K562 (cell line): ENCODE data around the gene UQCC2. TPM values are rescaled to one million over a fixed set of nuclear protein-coding genes. Genes with fewer than 3 reads are reported as not detected.

Experiments
- PURB ChIP-seq: sonication (generic); formaldehyde crosslinking; IDR thresholded peaks from 2 replicates; pipeline ENCODE4 v1.9.0; 2021; ENCODE audit warnings: low read depth, mild to moderate bottlenecking, missing genetic modification reagents
- polyA plus RNA-seq, 8 experiments: library from polyadenylated mRNA; depleted of rRNA in 4 of 8; stranded (reverse) in 5 of 8; unstranded in 3 of 8; fragments of >200 nt; fragmentation: Nextera tagmentation in 2 of 8; fragmentation: Illumina TruSeq in 1 of 8; extraction: Ambion mirVana in 2 of 8; extraction: Trizol in 1 of 8; gene quantifications; 2 replicates each; pipeline versions ENCODE4 v1.2.1 to v1.2.3, GENCODE V29; 2011 to 2014; ENCODE audit warnings: inconsistent platforms in 1 of 8, missing spikeins in 1 of 8
- total RNA-seq, 7 experiments: library from RNA; depleted of rRNA in 6 of 7; stranded (reverse); fragments of >200 nt in 6 of 7; fragmentation: Illumina TruSeq in 2 of 7; extraction: Trizol in 2 of 7; gene quantifications; 2 replicates each; pipeline versions ENCODE4 v1.2.1 to v1.2.3, GENCODE V29; 2011 to 2021; ENCODE audit warnings: low replicate concordance in 1 of 7
- TF ChIP-seq, protein P1 (sequence below), 3 experiments: IDR thresholded peaks in 2 of 3; conservative IDR thresholded peaks in 1 of 3; 2 replicates each; pipeline ENCODE4 v1.5.1; 2011 to 2012; ENCODE audit warnings: low read length in 3 of 3, mild to moderate bottlenecking in 3 of 3, control low read depth in 2 of 3, improper control_type of control experiment in 1 of 3, inconsistent platforms in 1 of 3, low read depth in 1 of 3, mixed read lengths in 1 of 3, moderate library complexity in 1 of 3; ENCODE audit not compliant: insufficient read depth in 2 of 3
- TF ChIP-seq, protein P2 (sequence below): fragments of 450-650 bp; formaldehyde crosslinking; IDR thresholded peaks from 2 replicates; pipeline ENCODE4 v1.4.0; 2020; ENCODE audit warnings: mild to moderate bottlenecking, mixed read lengths
- TF ChIP-seq, protein P3 (sequence below): IDR thresholded peaks from 2 replicates; pipeline ENCODE4 v1.6.1; 2011; ENCODE audit warnings: borderline replicate concordance, low read depth, mild to moderate bottlenecking, moderate library complexity, low read length; ENCODE audit not compliant: insufficient read depth, poor library complexity, severe bottlenecking

UQCC2 gene
- total and polyA plus RNA-seq, 9 of the 15 experiments (the other 6 are each of a cell fraction or from before 2014, with no cell fraction given) = 58.5 to 927 (median 158) TPM

DNA sequence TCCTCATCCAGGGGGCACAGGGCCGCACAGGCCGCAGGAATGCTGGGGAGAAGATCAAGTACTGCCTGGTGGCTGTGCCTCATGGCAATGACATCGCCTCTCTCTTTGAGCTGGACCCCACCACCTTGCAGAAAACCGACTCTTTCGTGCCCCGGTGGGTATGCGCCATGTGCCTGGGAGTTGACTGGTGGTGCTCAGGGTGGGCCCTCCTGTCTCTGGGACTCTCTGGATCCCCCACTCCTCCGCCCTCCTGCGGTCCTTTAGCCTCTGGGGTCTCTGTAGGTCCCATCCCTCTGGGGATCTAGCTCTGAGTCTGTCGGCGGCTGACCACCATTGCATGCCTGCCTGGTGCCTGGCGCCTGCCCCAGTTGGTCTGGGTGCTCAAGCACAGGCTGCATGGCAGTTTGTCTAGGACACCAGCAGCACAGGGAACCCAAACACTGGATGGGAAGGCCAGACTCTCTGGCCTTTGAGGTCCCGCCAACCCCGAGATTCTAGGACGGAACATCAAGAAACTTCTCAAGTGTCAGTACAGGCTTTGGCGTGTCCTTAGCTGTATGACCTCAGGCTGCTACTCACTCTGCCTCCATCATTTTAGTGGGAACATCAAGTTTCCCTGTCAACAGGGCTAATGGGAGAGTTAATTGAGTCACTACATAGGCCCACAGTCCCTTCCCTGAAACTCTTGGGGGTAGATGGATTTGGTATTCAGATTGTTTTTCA is 47.6 kb downstream of the UQCC2 start (continued):
- no peak for TF ChIP-seq PURB
- TF ChIP-seq, protein P1, sequence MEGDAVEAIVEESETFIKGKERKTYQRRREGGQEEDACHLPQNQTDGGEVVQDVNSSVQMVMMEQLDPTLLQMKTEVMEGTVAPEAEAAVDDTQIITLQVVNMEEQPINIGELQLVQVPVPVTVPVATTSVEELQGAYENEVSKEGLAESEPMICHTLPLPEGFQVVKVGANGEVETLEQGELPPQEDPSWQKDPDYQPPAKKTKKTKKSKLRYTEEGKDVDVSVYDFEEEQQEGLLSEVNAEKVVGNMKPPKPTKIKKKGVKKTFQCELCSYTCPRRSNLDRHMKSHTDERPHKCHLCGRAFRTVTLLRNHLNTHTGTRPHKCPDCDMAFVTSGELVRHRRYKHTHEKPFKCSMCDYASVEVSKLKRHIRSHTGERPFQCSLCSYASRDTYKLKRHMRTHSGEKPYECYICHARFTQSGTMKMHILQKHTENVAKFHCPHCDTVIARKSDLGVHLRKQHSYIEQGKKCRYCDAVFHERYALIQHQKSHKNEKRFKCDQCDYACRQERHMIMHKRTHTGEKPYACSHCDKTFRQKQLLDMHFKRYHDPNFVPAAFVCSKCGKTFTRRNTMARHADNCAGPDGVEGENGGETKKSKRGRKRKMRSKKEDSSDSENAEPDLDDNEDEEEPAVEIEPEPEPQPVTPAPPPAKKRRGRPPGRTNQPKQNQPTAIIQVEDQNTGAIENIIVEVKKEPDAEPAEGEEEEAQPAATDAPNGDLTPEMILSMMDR (IDR thresholded peaks at IDR 0.05 in 2 of 3, conservative IDR thresholded peaks at IDR 0.05 in 1 of 3; ENCODE audit: insufficient read depth in 2 of 3, low read depth in 1 of 3, low read length in 3 of 3) = no peak
- TF ChIP-seq, protein P2, sequence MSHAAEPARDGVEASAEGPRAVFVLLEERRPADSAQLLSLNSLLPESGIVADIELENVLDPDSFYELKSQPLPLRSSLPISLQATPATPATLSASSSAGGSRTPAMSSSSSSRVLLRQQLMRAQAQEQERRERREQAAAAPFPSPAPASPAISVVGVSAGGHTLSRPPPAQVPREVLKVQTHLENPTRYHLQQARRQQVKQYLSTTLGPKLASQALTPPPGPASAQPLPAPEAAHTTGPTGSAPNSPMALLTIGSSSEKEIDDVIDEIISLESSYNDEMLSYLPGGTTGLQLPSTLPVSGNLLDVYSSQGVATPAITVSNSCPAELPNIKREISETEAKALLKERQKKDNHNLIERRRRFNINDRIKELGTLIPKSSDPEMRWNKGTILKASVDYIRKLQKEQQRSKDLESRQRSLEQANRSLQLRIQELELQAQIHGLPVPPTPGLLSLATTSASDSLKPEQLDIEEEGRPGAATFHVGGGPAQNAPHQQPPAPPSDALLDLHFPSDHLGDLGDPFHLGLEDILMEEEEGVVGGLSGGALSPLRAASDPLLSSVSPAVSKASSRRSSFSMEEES (CRISPR knock-in tag) = no peak
- TF ChIP-seq, protein P3, sequence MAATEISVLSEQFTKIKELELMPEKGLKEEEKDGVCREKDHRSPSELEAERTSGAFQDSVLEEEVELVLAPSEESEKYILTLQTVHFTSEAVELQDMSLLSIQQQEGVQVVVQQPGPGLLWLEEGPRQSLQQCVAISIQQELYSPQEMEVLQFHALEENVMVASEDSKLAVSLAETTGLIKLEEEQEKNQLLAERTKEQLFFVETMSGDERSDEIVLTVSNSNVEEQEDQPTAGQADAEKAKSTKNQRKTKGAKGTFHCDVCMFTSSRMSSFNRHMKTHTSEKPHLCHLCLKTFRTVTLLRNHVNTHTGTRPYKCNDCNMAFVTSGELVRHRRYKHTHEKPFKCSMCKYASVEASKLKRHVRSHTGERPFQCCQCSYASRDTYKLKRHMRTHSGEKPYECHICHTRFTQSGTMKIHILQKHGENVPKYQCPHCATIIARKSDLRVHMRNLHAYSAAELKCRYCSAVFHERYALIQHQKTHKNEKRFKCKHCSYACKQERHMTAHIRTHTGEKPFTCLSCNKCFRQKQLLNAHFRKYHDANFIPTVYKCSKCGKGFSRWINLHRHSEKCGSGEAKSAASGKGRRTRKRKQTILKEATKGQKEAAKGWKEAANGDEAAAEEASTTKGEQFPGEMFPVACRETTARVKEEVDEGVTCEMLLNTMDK = no peak
